WTC11 (cell line): ENCODE results near the gene PTPN3. TPM values are rescaled to one million over a fixed set of nuclear protein-coding genes. Genes with fewer than 3 reads are reported as not detected.

Source experiments
- ATAC-seq: fragments of 200-7000 bp; cut with Tn5 transposase; 2 replicates; pipeline ENCODE4 v1.10.0; 2021; ENCODE audit warnings: mild to moderate bottlenecking, moderate library complexity
- CTCF ChIA-PET: fragments of 300-600 bp; sonication (Branson Sonifier 250); formaldehyde crosslinking; loops from one replicate; lab custom pipeline; 2021; ENCODE audit warnings: antibody characterized with exemption; lab: Charles Lee
- POLR2A ChIA-PET: fragments of 350-600 bp; sonication (Branson Sonifier 250); formaldehyde crosslinking; loops from one replicate; lab custom pipeline; 2021; ENCODE audit warnings: antibody characterized with exemption; lab: Charles Lee
- DNase-seq: peaks from one replicate; pipeline ENCODE4 v3.0.0; 2021; ENCODE audit warnings: low spot score
- H3K27ac Mint-ChIP-seq: 2 replicates; pipeline ENCODE4 v1.8.0; 2021; ENCODE audit warnings: mixed read lengths
- H3K27me3 Mint-ChIP-seq: 2 replicates; pipeline ENCODE4 v1.8.0; 2021; ENCODE audit warnings: low read depth, mild to moderate bottlenecking, moderate library complexity, mixed read lengths
- H3K36me3 Mint-ChIP-seq: 2 replicates; pipeline ENCODE4 v1.8.0; 2021; ENCODE audit warnings: mixed read lengths
- H3K4me1 Mint-ChIP-seq: 2 replicates; pipeline ENCODE4 v1.8.0; 2022; ENCODE audit warnings: mixed read lengths
- H3K4me3 Mint-ChIP-seq: 2 replicates; pipeline ENCODE4 v1.8.0; 2021; ENCODE audit warnings: mild to moderate bottlenecking, moderate library complexity, mixed read lengths
- H3K9me3 Mint-ChIP-seq: 2 replicates; pipeline ENCODE4 v1.8.0; 2021; ENCODE audit warnings: mixed read lengths
- AFF4 ChIP-seq: sonication (generic); formaldehyde crosslinking; IDR thresholded peaks from 2 replicates; pipeline ENCODE4 v1.8.1; 2023; ENCODE audit warnings: mild to moderate bottlenecking, missing genetic modification reagents, borderline replicate concordance
- ATF1 ChIP-seq: sonication (generic); formaldehyde crosslinking; IDR thresholded peaks from 2 replicates; pipeline ENCODE4 v1.8.1; 2023; ENCODE audit warnings: mild to moderate bottlenecking, moderate library complexity, missing genetic modification reagents
- CREM ChIP-seq: sonication (generic); formaldehyde crosslinking; IDR thresholded peaks from 2 replicates; pipeline ENCODE4 v1.8.1; 2022; ENCODE audit warnings: mild to moderate bottlenecking, missing genetic modification reagents, moderate library complexity
- ETV6 ChIP-seq: sonication (generic); formaldehyde crosslinking; IDR thresholded peaks from 2 replicates; pipeline ENCODE4 v1.8.1; 2022; ENCODE audit warnings: mild to moderate bottlenecking, missing genetic modification reagents
- FOXJ3 ChIP-seq: sonication (generic); formaldehyde crosslinking; IDR thresholded peaks from 2 replicates; pipeline ENCODE4 v1.9.0; 2021; ENCODE audit warnings: missing genetic modification reagents, mild to moderate bottlenecking, borderline replicate concordance
- HMGA2 ChIP-seq: fragments of 250-450 bp; sonication (Bioruptor Pico); IDR thresholded peaks from 2 replicates; pipeline ENCODE4 v1.4.0; 2021; ENCODE audit warnings: mild to moderate bottlenecking, moderate library complexity
- IRF1 ChIP-seq: sonication (generic); formaldehyde crosslinking; IDR thresholded peaks from 2 replicates; pipeline ENCODE4 v1.8.0; 2023; ENCODE audit warnings: missing genetic modification reagents
- NFYB ChIP-seq: sonication (generic); formaldehyde crosslinking; conservative IDR thresholded peaks from 2 replicates; pipeline ENCODE4 v1.8.0; 2022; ENCODE audit warnings: low read depth, missing genetic modification reagents
- TP53 ChIP-seq: sonication (generic); formaldehyde crosslinking; IDR thresholded peaks from 2 replicates; pipeline ENCODE4 v1.8.1; 2023; ENCODE audit warnings: mild to moderate bottlenecking, missing genetic modification reagents
- ZMAT4 ChIP-seq: fragments of 250-450 bp; sonication (Bioruptor Pico); IDR thresholded peaks from 2 replicates; pipeline ENCODE4 v1.9.0; 2021; ENCODE audit warnings: mild to moderate bottlenecking
- ZNF281 ChIP-seq: sonication (generic); formaldehyde crosslinking; IDR thresholded peaks from 2 replicates; pipeline ENCODE4 v1.8.0; 2023; ENCODE audit warnings: mild to moderate bottlenecking, missing genetic modification reagents
- ZNF317 ChIP-seq: sonication (generic); formaldehyde crosslinking; IDR thresholded peaks from 2 replicates; pipeline ENCODE4 v1.8.1; 2023; ENCODE audit warnings: low read depth, mild to moderate bottlenecking, moderate library complexity, missing genetic modification reagents, borderline replicate concordance
- total RNA-seq: library from RNA; stranded (reverse); gene quantifications from 3 replicates; pipeline ENCODE4 v1.2.3, GENCODE V29; 2021
- TF ChIP-seq, protein P1 (sequence below): sonication (generic); formaldehyde crosslinking; IDR thresholded peaks from 2 replicates; pipeline ENCODE4 v1.8.1; 2022; ENCODE audit warnings: missing genetic modification reagents, borderline replicate concordance
- TF ChIP-seq, protein P2 (sequence below): fragments of 200-600 bp; IDR thresholded peaks from 2 replicates; pipeline ENCODE4 v1.8.0; 2022; ENCODE audit warnings: antibody characterized with exemption
- TF ChIP-seq, protein P3 (sequence below): sonication (generic); formaldehyde crosslinking; IDR thresholded peaks from 2 replicates; pipeline ENCODE4 v1.8.0; 2022; ENCODE audit warnings: mild to moderate bottlenecking, missing genetic modification reagents
- TF ChIP-seq, protein P4 (sequence below): fragments of 250-450 bp; sonication (Bioruptor Pico); conservative IDR thresholded peaks from 2 replicates; pipeline ENCODE4 v1.9.0; 2021; ENCODE audit warnings: mild to moderate bottlenecking

PTPN3 gene
- total RNA-seq, 1 experiment from 2014 or later = 1.7 TPM

DNA sequence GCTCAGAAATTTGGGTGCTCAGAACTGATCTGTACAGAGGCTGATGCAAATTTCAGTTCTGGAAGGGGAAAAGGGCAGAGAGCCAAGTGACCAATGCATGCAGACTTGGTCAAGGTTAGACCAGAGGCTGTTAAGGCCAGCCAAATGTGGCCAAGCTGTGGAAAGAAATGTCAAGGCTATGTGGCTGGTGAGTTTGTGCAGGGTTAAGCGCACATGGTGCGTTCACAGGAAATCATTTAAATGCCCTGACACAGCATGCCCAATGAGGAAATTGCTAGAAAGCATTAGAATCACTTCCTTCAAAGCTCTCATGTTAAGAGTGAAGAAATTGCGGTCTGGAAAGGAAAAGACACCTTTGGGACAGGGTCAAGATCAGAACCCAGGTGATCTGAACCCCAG, 58.0 kb downstream of the PTPN3 start (continued):
- no peak for TF ChIP-seq HMGA2
- TF ChIP-seq, protein P1, sequence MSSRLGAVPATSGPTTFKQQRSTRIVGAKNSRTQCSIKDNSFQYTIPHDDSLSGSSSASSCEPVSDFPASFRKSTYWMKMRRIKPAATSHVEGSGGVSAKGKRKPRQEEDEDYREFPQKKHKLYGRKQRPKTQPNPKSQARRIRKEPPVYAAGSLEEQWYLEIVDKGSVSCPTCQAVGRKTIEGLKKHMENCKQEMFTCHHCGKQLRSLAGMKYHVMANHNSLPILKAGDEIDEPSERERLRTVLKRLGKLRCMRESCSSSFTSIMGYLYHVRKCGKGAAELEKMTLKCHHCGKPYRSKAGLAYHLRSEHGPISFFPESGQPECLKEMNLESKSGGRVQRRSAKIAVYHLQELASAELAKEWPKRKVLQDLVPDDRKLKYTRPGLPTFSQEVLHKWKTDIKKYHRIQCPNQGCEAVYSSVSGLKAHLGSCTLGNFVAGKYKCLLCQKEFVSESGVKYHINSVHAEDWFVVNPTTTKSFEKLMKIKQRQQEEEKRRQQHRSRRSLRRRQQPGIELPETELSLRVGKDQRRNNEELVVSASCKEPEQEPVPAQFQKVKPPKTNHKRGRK = no peak
- no peak for TF ChIP-seq CREM
- no peak for TF ChIP-seq ZNF317
- TF ChIP-seq AFF4 = no peak
- no peak for TF ChIP-seq ZNF281
- TF ChIP-seq ZMAT4 (CRISPR knock-in tag) = no peak
- no peak for TF ChIP-seq NFYB (CRISPR knock-in tag)

DNA sequence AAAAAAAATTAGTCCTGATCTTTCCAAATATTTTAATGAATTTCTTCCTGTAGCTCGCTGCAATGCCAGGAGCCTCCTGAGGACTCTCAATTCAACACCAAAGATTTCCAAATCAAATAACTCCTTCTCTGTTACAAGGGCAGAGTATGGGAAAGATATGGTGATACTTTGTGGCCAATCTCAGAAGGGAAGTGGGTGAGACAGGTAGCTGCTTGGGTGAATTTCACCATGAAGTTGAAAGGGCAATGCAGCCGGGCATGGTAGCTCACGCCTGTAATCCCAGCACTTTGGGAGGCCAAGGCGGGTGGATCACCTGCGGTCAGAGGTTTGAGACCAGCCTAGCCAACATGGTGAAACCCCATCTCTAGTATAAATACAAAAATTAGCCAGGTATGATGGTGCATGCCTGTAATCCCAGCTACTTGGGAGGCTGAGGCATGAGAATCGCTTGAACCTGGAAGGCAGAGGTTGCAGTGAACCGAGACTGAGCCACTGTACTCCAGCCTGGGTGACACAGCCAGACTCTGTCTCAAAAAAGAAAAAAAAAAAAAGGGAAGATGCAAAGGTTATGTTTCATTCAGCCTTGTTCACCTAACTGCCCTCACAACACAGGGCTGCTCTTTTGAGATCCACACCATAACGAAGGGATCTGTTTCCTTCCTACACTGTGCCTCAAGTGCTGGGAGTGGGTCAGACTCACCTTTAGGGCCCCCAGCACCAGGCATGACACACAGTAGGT, 58.6 kb downstream of the PTPN3 start:
- no peak overlapping the region for H3K27ac Mint-ChIP-seq
- ATAC-seq (no peak), DNase-seq (no peak)
- no peaks in the 10 kb centered on the region for H3K9me3 Mint-ChIP-seq
- H3K36me3 Mint-ChIP-seq = no peaks in the 10 kb centered on the region
- H3K4me3 Mint-ChIP-seq = no peak overlapping the region
- POLR2A ChIA-PET = no interaction called here
- peaks cover 9% of the 10 kb centered on the region for H3K4me1 Mint-ChIP-seq
- H3K27me3 Mint-ChIP-seq = peaks cover 2% of the 10 kb centered on the region; the same call in 1 of the 2 replicates
- CTCF ChIA-PET = interaction anchor here (1.2 to 4.1 kb wide), 13 partner anchors 10 to 686 kb away, joined by 3 to 48 read pairs (median 7); partner anchors contain the start of gene PTPN3
- TF ChIP-seq ZNF317 (no peak), IRF1 (CRISPR knock-in tag) (no peak), FOXJ3 (CRISPR knock-in tag) (no peak), TP53 (CRISPR knock-in tag) (no peak), ETV6 (CRISPR knock-in tag) (no peak), ATF1 (no peak)
- TF ChIP-seq, protein P1 = no peak
- TF ChIP-seq, protein P2, sequence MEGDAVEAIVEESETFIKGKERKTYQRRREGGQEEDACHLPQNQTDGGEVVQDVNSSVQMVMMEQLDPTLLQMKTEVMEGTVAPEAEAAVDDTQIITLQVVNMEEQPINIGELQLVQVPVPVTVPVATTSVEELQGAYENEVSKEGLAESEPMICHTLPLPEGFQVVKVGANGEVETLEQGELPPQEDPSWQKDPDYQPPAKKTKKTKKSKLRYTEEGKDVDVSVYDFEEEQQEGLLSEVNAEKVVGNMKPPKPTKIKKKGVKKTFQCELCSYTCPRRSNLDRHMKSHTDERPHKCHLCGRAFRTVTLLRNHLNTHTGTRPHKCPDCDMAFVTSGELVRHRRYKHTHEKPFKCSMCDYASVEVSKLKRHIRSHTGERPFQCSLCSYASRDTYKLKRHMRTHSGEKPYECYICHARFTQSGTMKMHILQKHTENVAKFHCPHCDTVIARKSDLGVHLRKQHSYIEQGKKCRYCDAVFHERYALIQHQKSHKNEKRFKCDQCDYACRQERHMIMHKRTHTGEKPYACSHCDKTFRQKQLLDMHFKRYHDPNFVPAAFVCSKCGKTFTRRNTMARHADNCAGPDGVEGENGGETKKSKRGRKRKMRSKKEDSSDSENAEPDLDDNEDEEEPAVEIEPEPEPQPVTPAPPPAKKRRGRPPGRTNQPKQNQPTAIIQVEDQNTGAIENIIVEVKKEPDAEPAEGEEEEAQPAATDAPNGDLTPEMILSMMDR = no peak
- TF ChIP-seq, protein P3, sequence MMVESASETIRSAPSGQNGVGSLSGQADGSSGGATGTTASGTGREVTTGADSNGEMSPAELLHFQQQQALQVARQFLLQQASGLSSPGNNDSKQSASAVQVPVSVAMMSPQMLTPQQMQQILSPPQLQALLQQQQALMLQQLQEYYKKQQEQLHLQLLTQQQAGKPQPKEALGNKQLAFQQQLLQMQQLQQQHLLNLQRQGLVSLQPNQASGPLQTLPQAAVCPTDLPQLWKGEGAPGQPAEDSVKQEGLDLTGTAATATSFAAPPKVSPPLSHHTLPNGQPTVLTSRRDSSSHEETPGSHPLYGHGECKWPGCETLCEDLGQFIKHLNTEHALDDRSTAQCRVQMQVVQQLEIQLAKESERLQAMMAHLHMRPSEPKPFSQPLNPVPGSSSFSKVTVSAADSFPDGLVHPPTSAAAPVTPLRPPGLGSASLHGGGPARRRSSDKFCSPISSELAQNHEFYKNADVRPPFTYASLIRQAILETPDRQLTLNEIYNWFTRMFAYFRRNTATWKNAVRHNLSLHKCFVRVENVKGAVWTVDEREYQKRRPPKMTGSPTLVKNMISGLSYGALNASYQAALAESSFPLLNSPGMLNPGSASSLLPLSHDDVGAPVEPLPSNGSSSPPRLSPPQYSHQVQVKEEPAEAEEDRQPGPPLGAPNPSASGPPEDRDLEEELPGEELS (CRISPR knock-in tag) = no peak
- TF ChIP-seq, protein P4, sequence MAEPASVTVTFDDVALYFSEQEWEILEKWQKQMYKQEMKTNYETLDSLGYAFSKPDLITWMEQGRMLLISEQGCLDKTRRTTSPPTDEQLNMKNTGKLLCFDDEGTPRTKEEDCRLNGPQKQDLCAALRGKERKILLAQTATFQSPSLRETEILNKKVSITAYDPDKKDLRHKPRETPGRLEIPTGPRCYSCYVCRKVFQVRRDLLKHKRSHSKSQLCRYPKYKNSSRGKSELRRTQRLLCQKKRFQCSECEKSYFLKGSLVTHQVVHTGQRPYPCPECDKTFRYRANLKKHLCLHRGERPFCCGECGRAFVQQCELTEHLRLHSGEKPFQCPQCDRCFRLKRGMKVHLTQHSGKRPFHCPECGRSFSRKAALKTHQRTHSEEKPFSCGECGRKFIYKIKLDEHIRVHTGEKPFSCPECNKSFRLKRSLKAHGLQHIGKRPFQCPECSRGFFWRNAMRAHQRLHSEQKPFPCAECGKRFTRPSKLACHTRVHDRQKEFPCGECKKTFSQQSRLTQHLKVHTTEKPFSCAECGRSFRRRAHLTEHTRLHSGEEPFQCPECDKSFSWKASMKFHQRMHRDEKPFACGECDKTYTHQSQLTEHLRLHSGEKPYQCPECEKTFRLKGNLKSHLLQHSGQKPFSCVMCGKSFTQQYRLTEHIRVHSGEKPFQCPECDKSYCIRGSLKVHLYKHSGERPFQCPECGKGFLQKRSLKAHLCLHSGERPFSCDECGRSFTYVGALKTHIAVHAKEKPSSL (CRISPR knock-in tag) = no peak
